GM18867 (cell line): ENCODE results near the gene MYRFL.

Experiments
- ATAC-seq: cut with Tn5 transposase; IDR thresholded peaks from one replicate; pipeline ENCODE4 v1.9.1; 2021; ENCODE audit warnings: mild to moderate bottlenecking, moderate library complexity; ENCODE audit not compliant: unreplicated experiment

Gene MYRFL

GRCh38 chr12:69929125-69929524 lies 104.1 kb downstream of the MYRFL start:
- ATAC-seq = no peak

GRCh38 chr12:69929531-69929930 lies 104.5 kb downstream of the MYRFL start:
- ATAC-seq = no peak

GRCh38 chr12:69931569-69931968 lies 106.5 kb downstream of the MYRFL start:
- ATAC-seq = no peak

- no peak for ATAC-seq
Observed at GRCh38 chr12:69932154-69932553, 107.1 kb downstream of the MYRFL start.

GRCh38 chr12:69932676-69933552 lies 107.9 kb downstream of the MYRFL start:
- peak; percentile 83 for ATAC-seq

GRCh38 chr12:69934011-69934410 lies 109.0 kb downstream of the MYRFL start:
- no peak for ATAC-seq

GRCh38 chr12:69935651-69936100 lies 110.6 kb downstream of the MYRFL start:
- ATAC-seq = no peak

GRCh38 chr12:69936214-69936731 lies 111.2 kb downstream of the MYRFL start:
- no peak for ATAC-seq

GRCh38 chr12:69936766-69937165 lies 111.7 kb downstream of the MYRFL start:
- no peak for ATAC-seq

- no peak for ATAC-seq
Observed at GRCh38 chr12:69947123-69947522, 122.1 kb downstream of the MYRFL start.

- no peak for ATAC-seq
Observed at GRCh38 chr12:69947897-69948296, 122.9 kb downstream of the MYRFL start.

- no peak for ATAC-seq
Observed at GRCh38 chr12:69948851-69949250, 123.8 kb downstream of the MYRFL start.

- no peak for ATAC-seq
Observed at GRCh38 chr12:69949311-69950002, 124.4 kb downstream of the MYRFL start.

- no peak for ATAC-seq
Observed at GRCh38 chr12:69951108-69951507, 126.1 kb downstream of the MYRFL start.

GRCh38 chr12:69952890-69953289 lies 127.9 kb downstream of the MYRFL start:
- no peak for ATAC-seq

GRCh38 chr12:69961246-69961645 lies 136.2 kb downstream of the MYRFL start:
- ATAC-seq = no peak

- ATAC-seq = no peak
Observed at GRCh38 chr12:69966409-69966808, 141.4 kb downstream of the MYRFL start.

GRCh38 chr12:69966839-69967238 lies 141.8 kb downstream of the MYRFL start:
- no peak for ATAC-seq

- ATAC-seq = no peak
Observed at GRCh38 chr12:69969011-69969410, 144.0 kb downstream of the MYRFL start.

- no peak for ATAC-seq
Observed at GRCh38 chr12:69972136-69972535, 147.1 kb downstream of the MYRFL start.

GRCh38 chr12:69978020-69978419 lies 153.0 kb downstream of the MYRFL start:
- no peak for ATAC-seq
